Esophagus squamous epithelium (tissue), 4 donors: ENCODE results near the gene ORMDL3.

Experiments
- CTCF ChIP-seq, 6 experiments: fragments of 450-650 bp in 4 of 6; fragments of 200-600 bp in 2 of 6; sonication (generic) in 2 of 6; IDR thresholded peaks; one replicate each; pipeline ENCODE4 v1.5.1; 2016 to 2019; ENCODE audit warnings: antibody characterized with exemption in 6 of 6, mild to moderate bottlenecking in 4 of 6, moderate library complexity in 4 of 6
- POLR2A ChIP-seq, 4 donors: fragments of 450-650 bp; IDR thresholded peaks; one replicate each; pipeline ENCODE4 v1.6.1; 2017; ENCODE audit warnings: antibody characterized with exemption in 4 of 4, mild to moderate bottlenecking in 4 of 4, moderate library complexity in 3 of 4

GRCh38 chr17:39963829-39964228, 36.4 kb upstream of the ORMDL3 start:
- TF ChIP-seq CTCF (IDR thresholded peaks at IDR 0.05) = no peak
- no peak for TF ChIP-seq POLR2A (IDR thresholded peaks at IDR 0.05)
